K562 (cell line): Measurements from ENCODE around the gene DTYMK.

Experiments used
- FOXA1 ChIP-seq: fragments of 450-650 bp; IDR thresholded peaks from 2 replicates; pipeline ENCODE4 v1.6.1; 2016; ENCODE audit warnings: mild to moderate bottlenecking, borderline replicate concordance
- GATA2 ChIP-seq: sonication (generic); formaldehyde crosslinking; IDR thresholded peaks from 2 replicates; pipeline ENCODE4 v1.4.0; 2020; ENCODE audit warnings: mild to moderate bottlenecking, missing genetic modification reagents
- HNRNPL ChIP-seq: fragments of 200-400 bp; formaldehyde crosslinking; IDR thresholded peaks from 2 replicates; pipeline ENCODE4 v1.6.1; 2017; ENCODE audit warnings: low read depth, mild to moderate bottlenecking, low read length
- KAT2B ChIP-seq: IDR thresholded peaks from one replicate; pipeline ENCODE4 v1.6.1; 2012; ENCODE audit warnings: low read depth, mild to moderate bottlenecking, control low read depth, inconsistent platforms, low read length, moderate library complexity
- NFYB ChIP-seq: IDR thresholded peaks from 2 replicates; pipeline ENCODE4 v1.6.1; 2011; ENCODE audit warnings: mild to moderate bottlenecking, moderate library complexity; ENCODE audit not compliant: insufficient read length; ENCODE audit errors: extremely low read depth
- NR3C1 ChIP-seq: sonication (generic); formaldehyde crosslinking; IDR thresholded peaks from 2 replicates; pipeline ENCODE4 v1.8.1; 2022; ENCODE audit warnings: missing genetic modification reagents
- SMAD3 ChIP-seq: fragments of 450-650 bp; formaldehyde crosslinking; conservative IDR thresholded peaks from 2 replicates; pipeline ENCODE4 v1.4.0; 2020; ENCODE audit warnings: mild to moderate bottlenecking
- SMAD4 ChIP-seq: fragments of 250-450 bp; sonication (Bioruptor Pico); conservative IDR thresholded peaks from 2 replicates; pipeline ENCODE4 v1.8.0; 2021; ENCODE audit warnings: inconsistent platforms, mild to moderate bottlenecking, moderate library complexity
- TBL1XR1 ChIP-seq, 2 experiments: IDR thresholded peaks; 2 replicates each; pipeline ENCODE4 v1.6.1; 2012; ENCODE audit warnings: improper control_type of control experiment in 2 of 2, low read length in 2 of 2, mild to moderate bottlenecking in 1 of 2
- ZC3H11A ChIP-seq: IDR thresholded peaks from 2 replicates; pipeline ENCODE4 v1.6.1; 2012; ENCODE audit warnings: low read depth, low read length, improper control_type of control experiment
- TF ChIP-seq, protein P1 (sequence below): sonication (generic); formaldehyde crosslinking; IDR thresholded peaks from 2 replicates; pipeline ENCODE4 v1.9.0; 2022; ENCODE audit warnings: mild to moderate bottlenecking, missing genetic modification reagents
- TF ChIP-seq, protein P2 (sequence below), 3 experiments: IDR thresholded peaks in 2 of 3; conservative IDR thresholded peaks in 1 of 3; 2 replicates each; pipeline ENCODE4 v1.5.1; 2011 to 2012; ENCODE audit warnings: low read length in 3 of 3, mild to moderate bottlenecking in 3 of 3, control low read depth in 2 of 3, improper control_type of control experiment in 1 of 3, inconsistent platforms in 1 of 3, low read depth in 1 of 3, mixed read lengths in 1 of 3, moderate library complexity in 1 of 3; ENCODE audit not compliant: insufficient read depth in 2 of 3

DNA sequence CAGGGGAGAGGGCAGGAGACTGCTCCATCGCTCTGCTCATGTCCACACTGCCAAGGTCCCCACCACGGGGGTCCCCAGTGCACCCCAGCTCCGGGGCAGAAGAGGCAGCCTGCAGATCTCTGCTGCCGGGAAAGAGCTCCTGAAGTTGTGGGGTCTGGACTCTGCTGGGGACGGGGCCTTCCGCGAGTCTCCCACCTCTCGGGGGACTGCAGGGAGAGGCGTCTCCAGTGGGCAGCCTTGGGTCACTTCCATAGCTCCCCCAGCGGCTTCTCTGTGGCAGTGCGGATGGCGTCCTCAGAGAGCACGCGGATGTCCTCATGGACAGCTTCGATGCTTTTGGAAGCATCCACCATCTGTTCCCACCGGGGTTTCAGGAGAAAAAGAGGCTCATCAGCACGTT is 10.7 kb downstream of the DTYMK start:
- no peak for TF ChIP-seq SMAD3
- no peak for TF ChIP-seq SMAD4
- no peak for TF ChIP-seq NFYB
- no peak for TF ChIP-seq FOXA1
- TF ChIP-seq, protein P1, sequence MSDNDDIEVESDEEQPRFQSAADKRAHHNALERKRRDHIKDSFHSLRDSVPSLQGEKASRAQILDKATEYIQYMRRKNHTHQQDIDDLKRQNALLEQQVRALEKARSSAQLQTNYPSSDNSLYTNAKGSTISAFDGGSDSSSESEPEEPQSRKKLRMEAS (CRISPR knock-in tag): no peak
- no peak for TF ChIP-seq TBL1XR1 (IDR thresholded peaks at IDR 0.05; ENCODE audit: low read length in 2 of 2)
- TF ChIP-seq, protein P2, sequence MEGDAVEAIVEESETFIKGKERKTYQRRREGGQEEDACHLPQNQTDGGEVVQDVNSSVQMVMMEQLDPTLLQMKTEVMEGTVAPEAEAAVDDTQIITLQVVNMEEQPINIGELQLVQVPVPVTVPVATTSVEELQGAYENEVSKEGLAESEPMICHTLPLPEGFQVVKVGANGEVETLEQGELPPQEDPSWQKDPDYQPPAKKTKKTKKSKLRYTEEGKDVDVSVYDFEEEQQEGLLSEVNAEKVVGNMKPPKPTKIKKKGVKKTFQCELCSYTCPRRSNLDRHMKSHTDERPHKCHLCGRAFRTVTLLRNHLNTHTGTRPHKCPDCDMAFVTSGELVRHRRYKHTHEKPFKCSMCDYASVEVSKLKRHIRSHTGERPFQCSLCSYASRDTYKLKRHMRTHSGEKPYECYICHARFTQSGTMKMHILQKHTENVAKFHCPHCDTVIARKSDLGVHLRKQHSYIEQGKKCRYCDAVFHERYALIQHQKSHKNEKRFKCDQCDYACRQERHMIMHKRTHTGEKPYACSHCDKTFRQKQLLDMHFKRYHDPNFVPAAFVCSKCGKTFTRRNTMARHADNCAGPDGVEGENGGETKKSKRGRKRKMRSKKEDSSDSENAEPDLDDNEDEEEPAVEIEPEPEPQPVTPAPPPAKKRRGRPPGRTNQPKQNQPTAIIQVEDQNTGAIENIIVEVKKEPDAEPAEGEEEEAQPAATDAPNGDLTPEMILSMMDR (IDR thresholded peaks at IDR 0.05 in 2 of 3, conservative IDR thresholded peaks at IDR 0.05 in 1 of 3; ENCODE audit: insufficient read depth in 2 of 3, low read depth in 1 of 3, low read length in 3 of 3): 0 out of 6 replicates have a peak, but pooled peaks of 1 of the 3 experiments have one; percentile 13
- no peak for TF ChIP-seq NR3C1 (CRISPR knock-in tag)
- TF ChIP-seq HNRNPL: no peak
- TF ChIP-seq ZC3H11A: no peak
- TF ChIP-seq KAT2B: no peak
- no peak for TF ChIP-seq GATA2
